GM06990 (cell line): ENCODE data around the gene TADA2B.

Experiments
- DNase-seq: peaks from one replicate; pipeline ENCODE4 v3.0.0-alpha.2; 2011; ENCODE audit not compliant: insufficient read length; ENCODE audit errors: extremely low read depth
- H3K27me3 ChIP-seq: replicated peaks from 2 replicates; pipeline ENCODE4 v1.6.0; 2011; ENCODE audit warnings: low read length; ENCODE audit not compliant: control insufficient read depth, insufficient read depth
- H3K36me3 ChIP-seq: 2 replicates; pipeline ENCODE4 v1.5.1; 2011; ENCODE audit warnings: low read length; ENCODE audit not compliant: control insufficient read depth, insufficient read depth
- H3K4me3 ChIP-seq: replicated peaks from 2 replicates; pipeline ENCODE4 v1.5.1; 2011; ENCODE audit warnings: low read depth, mild to moderate bottlenecking, control low read depth, low read length
- CTCF ChIP-seq: IDR thresholded peaks from 2 replicates; pipeline ENCODE4 v1.5.1; 2011; ENCODE audit warnings: low read length, control low read depth, mild to moderate bottlenecking, inconsistent platforms; ENCODE audit not compliant: insufficient read depth, poor library complexity, severe bottlenecking

The TADA2B gene

GRCh38 chr4:7023901-7024300 is 19.3 kb upstream of the TADA2B start:
- no peak for DNase-seq

GRCh38 chr4:7024336-7024890 is 18.8 kb upstream of the TADA2B start:
- Histone ChIP-seq H3K27me3 (no peaks in the 10 kb centered on the region), H3K4me3 (no peak overlapping the region), H3K36me3 (peaks cover 20% of the 10 kb centered on the region)
- no peak for DNase-seq
- no peak for TF ChIP-seq CTCF

More at GRCh38 chr4:7023901-7024300, 19.3 kb upstream of the TADA2B start:
- no peak overlapping the region for H3K4me3 ChIP-seq
- no peaks in the 10 kb centered on the region for H3K27me3 ChIP-seq
- peaks cover 20% of the 10 kb centered on the region for H3K36me3 ChIP-seq
- TF ChIP-seq CTCF, result no peak

- H3K36me3 ChIP-seq, result peaks cover 24% of the 10 kb centered on the region
Observed at GRCh38 chr4:7025040-7025602, 18.1 kb upstream of the TADA2B start.

GRCh38 chr4:7026107-7026506 is 17.1 kb upstream of the TADA2B start:
- Histone ChIP-seq H3K36me3 (peaks cover 23% of the 10 kb centered on the region), H3K4me3 (no peak overlapping the region), H3K27me3 (no peaks in the 10 kb centered on the region)
- TF ChIP-seq CTCF, result no peak
- no peak for DNase-seq

More at GRCh38 chr4:7025040-7025602, 18.1 kb upstream of the TADA2B start:
- Histone ChIP-seq H3K4me3 (no peak overlapping the region), H3K27me3 (no peaks in the 10 kb centered on the region)
- TF ChIP-seq CTCF, result no peak
- no peak for DNase-seq

- no peak for DNase-seq
- H3K36me3 ChIP-seq, result peaks cover 27% of the 10 kb centered on the region
- no peak overlapping the region for H3K4me3 ChIP-seq
- no peaks in the 10 kb centered on the region for H3K27me3 ChIP-seq
- TF ChIP-seq CTCF, result no peak
Observed at GRCh38 chr4:7027284-7027683, 15.9 kb upstream of the TADA2B start.
